PC-9 (cell line): Measurements from ENCODE around the gene VPS29.

ENCODE experiments used
- EZH2 ChIP-seq: fragments of 200-600 bp; sonication (generic); IDR thresholded peaks from 2 replicates; pipeline ENCODE4 v1.8.0; 2017; ENCODE audit warnings: antibody characterized with exemption, low read depth
- TF ChIP-seq, protein P1 (sequence below): fragments of 200-600 bp; sonication (generic); conservative IDR thresholded peaks from 2 replicates; pipeline ENCODE4 v1.6.1; 2017; ENCODE audit warnings: mixed run types, antibody characterized with exemption, mild to moderate bottlenecking, moderate library complexity

DNA sequence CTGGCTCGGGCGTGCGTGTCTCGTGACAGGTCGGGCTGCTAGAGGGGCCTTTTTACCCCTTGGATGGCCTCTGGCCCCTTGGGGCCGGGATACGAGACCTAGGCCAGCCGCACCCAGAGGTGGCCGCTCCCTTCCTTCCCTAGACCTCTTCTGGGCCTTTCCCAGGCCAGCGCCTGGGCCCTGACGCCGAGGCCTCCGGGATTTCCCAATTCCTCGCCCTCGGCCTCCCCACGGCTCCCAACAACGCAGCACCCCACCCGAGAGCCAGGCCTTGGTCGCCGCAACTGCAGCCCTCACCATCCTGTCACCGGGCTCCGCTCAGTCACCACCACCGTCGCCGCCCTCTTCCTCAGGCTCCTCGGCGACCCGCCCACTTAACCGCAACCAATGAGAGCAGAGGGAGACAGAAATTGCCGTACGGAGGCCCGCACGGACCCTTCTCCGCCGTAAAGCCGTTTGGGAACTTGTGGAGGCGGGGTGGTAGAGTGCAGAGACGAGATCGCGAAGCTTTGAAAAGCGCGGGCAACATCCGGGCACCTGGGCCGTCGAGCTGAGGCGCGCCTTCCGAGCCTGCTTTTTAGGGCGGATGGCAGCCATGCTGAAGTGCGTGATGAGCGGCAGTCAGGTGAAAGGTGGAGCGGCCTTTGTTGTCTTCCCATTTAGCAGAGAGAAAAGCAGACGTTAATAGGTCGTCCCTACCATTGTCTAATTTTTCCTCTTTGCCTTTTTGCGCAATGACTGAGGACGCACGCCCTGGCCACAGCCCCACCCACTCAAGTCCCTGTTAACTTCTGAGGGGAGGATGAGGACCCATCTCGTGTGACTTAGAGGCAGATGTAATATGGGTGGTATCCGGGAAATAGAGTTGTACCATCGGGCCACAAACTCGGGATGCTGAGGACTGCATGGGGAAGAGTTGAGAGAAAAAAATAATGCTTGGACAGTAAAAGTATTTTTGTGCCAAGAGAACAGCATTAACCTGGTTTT, at the start of gene VPS29, which contains the start of gene RAD9B:
- TF ChIP-seq, protein P1, sequence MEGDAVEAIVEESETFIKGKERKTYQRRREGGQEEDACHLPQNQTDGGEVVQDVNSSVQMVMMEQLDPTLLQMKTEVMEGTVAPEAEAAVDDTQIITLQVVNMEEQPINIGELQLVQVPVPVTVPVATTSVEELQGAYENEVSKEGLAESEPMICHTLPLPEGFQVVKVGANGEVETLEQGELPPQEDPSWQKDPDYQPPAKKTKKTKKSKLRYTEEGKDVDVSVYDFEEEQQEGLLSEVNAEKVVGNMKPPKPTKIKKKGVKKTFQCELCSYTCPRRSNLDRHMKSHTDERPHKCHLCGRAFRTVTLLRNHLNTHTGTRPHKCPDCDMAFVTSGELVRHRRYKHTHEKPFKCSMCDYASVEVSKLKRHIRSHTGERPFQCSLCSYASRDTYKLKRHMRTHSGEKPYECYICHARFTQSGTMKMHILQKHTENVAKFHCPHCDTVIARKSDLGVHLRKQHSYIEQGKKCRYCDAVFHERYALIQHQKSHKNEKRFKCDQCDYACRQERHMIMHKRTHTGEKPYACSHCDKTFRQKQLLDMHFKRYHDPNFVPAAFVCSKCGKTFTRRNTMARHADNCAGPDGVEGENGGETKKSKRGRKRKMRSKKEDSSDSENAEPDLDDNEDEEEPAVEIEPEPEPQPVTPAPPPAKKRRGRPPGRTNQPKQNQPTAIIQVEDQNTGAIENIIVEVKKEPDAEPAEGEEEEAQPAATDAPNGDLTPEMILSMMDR, result no peak
- TF ChIP-seq EZH2, result no peak
